AG04450 (cell line): ENCODE results near the gene BRF1. TPM values are rescaled to one million over a fixed set of nuclear protein-coding genes. Genes with fewer than 3 reads are reported as not detected.

Experiments
- CTCF ChIA-PET: fragments of 300-600, 350-600 bp; formaldehyde crosslinking; extraction: SDS; loops from one replicate; lab custom pipeline; 2022; ENCODE audit warnings: antibody characterized with exemption, inconsistent platforms; lab: Charles Lee
- POLR2A ChIA-PET: fragments of 350-600 bp; formaldehyde crosslinking; extraction: SDS; loops from one replicate; lab custom pipeline; 2021; ENCODE audit warnings: antibody characterized with exemption, inconsistent platforms; lab: Yijun Ruan, JAX
- DNase-seq: peaks from one replicate; pipeline ENCODE4 v3.0.0-alpha.2; 2011; ENCODE audit warnings: low read depth, low spot score
- H3K27ac ChIP-seq: one replicate; pipeline ENCODE4 v1.5.1; 2012; ENCODE audit warnings: low read depth, low read length, control low read depth
- H3K27me3 ChIP-seq: one replicate; pipeline ENCODE4 v1.6.0; 2012; ENCODE audit warnings: low read length; ENCODE audit not compliant: control insufficient read depth, insufficient read depth
- H3K4me3 ChIP-seq: 2 replicates; pipeline ENCODE4 v1.5.1; 2011; ENCODE audit warnings: mild to moderate bottlenecking, low read depth, low read length, control low read depth
- H3K9me3 ChIP-seq: 2 replicates; pipeline ENCODE4 v1.5.1; 2012; ENCODE audit warnings: low read length; ENCODE audit not compliant: control insufficient read depth, insufficient read depth
- CTCF ChIP-seq: IDR thresholded peaks from 2 replicates; pipeline ENCODE4 v1.5.1; 2011; ENCODE audit warnings: low read depth, low read length, control low read depth, inconsistent platforms
- polyA plus RNA-seq: library from polyadenylated mRNA; depleted of rRNA; stranded (reverse); fragments of >200 nt; gene quantifications from 2 replicates; pipeline ENCODE4 v1.2.3, GENCODE V29; 2011

BRF1 gene
- polyA plus RNA-seq, 1 experiment: 6.3 TPM

DNA sequence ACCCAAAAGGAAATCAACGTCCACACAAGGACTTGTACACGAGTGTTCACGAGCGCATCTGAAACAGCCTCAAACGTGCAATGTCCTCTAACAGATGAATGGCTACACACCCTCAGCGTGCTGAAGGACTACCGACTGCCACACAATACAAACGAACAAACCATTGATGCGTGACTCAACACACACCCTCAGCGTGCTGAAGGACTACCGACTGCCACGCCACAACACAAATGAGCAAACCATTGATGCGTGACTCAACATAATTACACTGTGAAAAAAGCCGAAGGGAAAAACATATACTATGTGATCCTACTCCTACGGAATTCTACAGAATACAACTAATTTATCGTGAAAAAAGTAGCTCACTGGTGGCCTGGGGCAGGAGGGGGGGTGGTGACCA, 77.5 kb downstream of the BRF1 start:
- ChIA-PET CTCF (no interaction called here), POLR2A (interaction anchor here (0.6 kb wide), 1 partner anchor 26 kb away, joined by 3 read pairs; no protein-coding TSS in a partner anchor)
- H3K27ac ChIP-seq: no peak overlapping the region
- no peak for TF ChIP-seq CTCF
- DNase-seq: no peak
- no peaks in the 10 kb centered on the region for H3K27me3 ChIP-seq
- no peak overlapping the region for H3K4me3 ChIP-seq
- H3K9me3 ChIP-seq: no peaks in the 10 kb centered on the region; the same call in 1 of the 2 replicates

- Histone ChIP-seq H3K27me3 (no peaks in the 10 kb centered on the region), H3K4me3 (no peak overlapping the region), H3K9me3 (no peaks in the 10 kb centered on the region; the same call in 1 of the 2 replicates), H3K27ac (no peak overlapping the region)
- DNase-seq: no peak
- POLR2A ChIA-PET: no interaction called here
- CTCF ChIA-PET: no interaction called here
- TF ChIP-seq CTCF: no peak
Measured at GRCh38 chr14:105221598-105222178, 79.1 kb downstream of the BRF1 start.

GRCh38 chr14:105220699-105221597, 79.9 kb downstream of the BRF1 start:
- no peak for TF ChIP-seq CTCF
- ChIA-PET POLR2A (no interaction called here), CTCF (no interaction called here)
- Histone ChIP-seq H3K4me3 (no peak overlapping the region), H3K27ac (no peak overlapping the region), H3K27me3 (no peaks in the 10 kb centered on the region), H3K9me3 (peaks cover 3% of the 10 kb centered on the region; the same call in 1 of the 2 replicates)
- DNase-seq: no peak

GRCh38 chr14:105219753-105220152, 81.0 kb downstream of the BRF1 start:
- Histone ChIP-seq H3K4me3 (no peak overlapping the region), H3K9me3 (peaks cover 3% of the 10 kb centered on the region; the same call in 1 of the 2 replicates), H3K27me3 (no peaks in the 10 kb centered on the region), H3K27ac (no peak overlapping the region)
- CTCF ChIA-PET: no interaction called here
- POLR2A ChIA-PET: no interaction called here
- no peak for TF ChIP-seq CTCF
- DNase-seq: no peak
